HUES48 (cell line): ENCODE results near the gene TBC1D17.

Experiments
- H3K27ac ChIP-seq: one replicate; pipeline ENCODE4 v1.7.0; 2013; ENCODE audit warnings: low read depth, low read length, inconsistent platforms
- H3K27me3 ChIP-seq: 2 replicates; pipeline ENCODE4 v1.6.1; 2013; ENCODE audit warnings: mild to moderate bottlenecking, low read length; ENCODE audit not compliant: control insufficient read depth, insufficient read depth
- H3K36me3 ChIP-seq: 2 replicates; pipeline ENCODE4 v1.6.1; 2013; ENCODE audit warnings: low read length; ENCODE audit not compliant: control insufficient read depth, insufficient read depth
- H3K4me1 ChIP-seq: 2 replicates; pipeline ENCODE4 v1.6.1; 2013; ENCODE audit warnings: mild to moderate bottlenecking, low read length; ENCODE audit not compliant: control insufficient read depth, insufficient read depth
- H3K4me3 ChIP-seq: 2 replicates; pipeline ENCODE4 v1.5.1; 2013; ENCODE audit warnings: mild to moderate bottlenecking, low read depth, low read length
- H3K9ac ChIP-seq: 2 replicates; pipeline ENCODE4 v1.6.1; 2013; ENCODE audit warnings: mild to moderate bottlenecking, low read depth, low read length, moderate library complexity
- H3K9me3 ChIP-seq: 2 replicates; pipeline ENCODE4 v1.6.1; 2013; ENCODE audit warnings: low read length; ENCODE audit not compliant: control insufficient read depth, insufficient read depth

The TBC1D17 gene

GRCh38 chr19:49889038-49889686, 11.7 kb downstream of the TBC1D17 start:
- Histone ChIP-seq H3K9me3 (no peaks in the 10 kb centered on the region), H3K27me3 (peaks cover 5% of the 10 kb centered on the region; the same call in 1 of the 2 replicates), H3K27ac (no peak overlapping the region), H3K4me3 (no peak overlapping the region), H3K4me1 (peaks cover 6% of the 10 kb centered on the region; the same call in 1 of the 2 replicates), H3K9ac (no peak overlapping the region), H3K36me3 (peaks cover 19% of the 10 kb centered on the region)

GRCh38 chr19:49889687-49890348, 12.3 kb downstream of the TBC1D17 start:
- Histone ChIP-seq H3K9me3 (no peaks in the 10 kb centered on the region), H3K27ac (peak overlapping the region; percentile 55), H3K27me3 (peaks cover 5% of the 10 kb centered on the region; the same call in 1 of the 2 replicates), H3K4me3 (peak overlapping the region; percentile 64), H3K4me1 (peaks cover 6% of the 10 kb centered on the region; the same call in 1 of the 2 replicates), H3K36me3 (peaks cover 12% of the 10 kb centered on the region), H3K9ac (no peak overlapping the region)

GRCh38 chr19:49890349-49891311, 13.1 kb downstream of the TBC1D17 start:
- Histone ChIP-seq H3K9ac (no peak overlapping the region), H3K4me3 (peak overlapping the region; percentile 64), H3K27ac (peak overlapping the region; percentile 55), H3K9me3 (no peaks in the 10 kb centered on the region), H3K36me3 (peaks cover 6% of the 10 kb centered on the region), H3K27me3 (peaks cover 5% of the 10 kb centered on the region; the same call in 1 of the 2 replicates), H3K4me1 (peaks cover 6% of the 10 kb centered on the region; the same call in 1 of the 2 replicates)

GRCh38 chr19:49891393-49891792, 13.9 kb downstream of the TBC1D17 start:
- Histone ChIP-seq H3K27me3 (peaks cover 5% of the 10 kb centered on the region; the same call in 1 of the 2 replicates), H3K36me3 (peaks cover 2% of the 10 kb centered on the region; the same call in 1 of the 2 replicates), H3K9me3 (no peaks in the 10 kb centered on the region), H3K4me1 (peaks cover 6% of the 10 kb centered on the region; the same call in 1 of the 2 replicates), H3K9ac (no peak overlapping the region), H3K27ac (no peak overlapping the region), H3K4me3 (no peak overlapping the region)

- no peak overlapping the region for H3K4me3 ChIP-seq
- peaks cover 6% of the 10 kb centered on the region; the same call in 1 of the 2 replicates for H3K4me1 ChIP-seq
- no peak overlapping the region for H3K9ac ChIP-seq
- H3K36me3 ChIP-seq = no peaks in the 10 kb centered on the region
- H3K9me3 ChIP-seq = no peaks in the 10 kb centered on the region
- no peak overlapping the region for H3K27ac ChIP-seq
- H3K27me3 ChIP-seq = peaks cover 5% of the 10 kb centered on the region; the same call in 1 of the 2 replicates
Observed at GRCh38 chr19:49892716-49893115, 15.2 kb downstream of the TBC1D17 start.

GRCh38 chr19:49894011-49894664, 16.6 kb downstream of the TBC1D17 start:
- Histone ChIP-seq H3K9ac (no peak overlapping the region), H3K9me3 (no peaks in the 10 kb centered on the region), H3K27ac (no peak overlapping the region), H3K27me3 (peaks cover 4% of the 10 kb centered on the region; the same call in 1 of the 2 replicates), H3K4me1 (peaks cover 6% of the 10 kb centered on the region; the same call in 1 of the 2 replicates), H3K4me3 (no peak overlapping the region), H3K36me3 (no peaks in the 10 kb centered on the region)

GRCh38 chr19:49894879-49895565, 17.5 kb downstream of the TBC1D17 start:
- H3K27me3 ChIP-seq = no peaks in the 10 kb centered on the region
- no peaks in the 10 kb centered on the region for H3K9me3 ChIP-seq
- no peaks in the 10 kb centered on the region for H3K36me3 ChIP-seq
- no peak overlapping the region for H3K4me3 ChIP-seq
- no peak overlapping the region for H3K27ac ChIP-seq
- H3K4me1 ChIP-seq = peaks cover 6% of the 10 kb centered on the region; the same call in 1 of the 2 replicates
- no peak overlapping the region for H3K9ac ChIP-seq

GRCh38 chr19:49895566-49896297, 18.2 kb downstream of the TBC1D17 start:
- H3K9ac ChIP-seq = no peak overlapping the region

GRCh38 chr19:49896863-49897621, 19.5 kb downstream of the TBC1D17 start, which contains the start of gene IL4I1:
Gene IL4I1 (minus strand): TSS chr19:49896887. CDS start chr19:49896160, 727 bp downstream.
- Histone ChIP-seq H3K27ac (no peak within 1 kb of the TSS), H3K4me3 (no peak within 1 kb of the TSS), H3K9me3 (no peaks in the 10 kb centered on the region), H3K27me3 (no peaks in the 10 kb centered on the region), H3K9ac (no peak within 1 kb of the TSS), H3K36me3 (no peaks in the 10 kb centered on the region), H3K4me1 (no peaks in the 10 kb centered on the region)

More at GRCh38 chr19:49895566-49896297, 18.2 kb downstream of the TBC1D17 start:
- Histone ChIP-seq H3K4me3 (no peak overlapping the region), H3K36me3 (no peaks in the 10 kb centered on the region), H3K4me1 (peaks cover 6% of the 10 kb centered on the region; the same call in 1 of the 2 replicates), H3K27me3 (no peaks in the 10 kb centered on the region), H3K27ac (no peak overlapping the region), H3K9me3 (no peaks in the 10 kb centered on the region)
